ENCODE data around the gene ALX4. TPM values are rescaled to one million over a fixed set of nuclear protein-coding genes. Genes with fewer than 3 reads are reported as not detected.

Gene ALX4
- total RNA-seq, 1 experiment from 2014 or later: not detected

DNA sequence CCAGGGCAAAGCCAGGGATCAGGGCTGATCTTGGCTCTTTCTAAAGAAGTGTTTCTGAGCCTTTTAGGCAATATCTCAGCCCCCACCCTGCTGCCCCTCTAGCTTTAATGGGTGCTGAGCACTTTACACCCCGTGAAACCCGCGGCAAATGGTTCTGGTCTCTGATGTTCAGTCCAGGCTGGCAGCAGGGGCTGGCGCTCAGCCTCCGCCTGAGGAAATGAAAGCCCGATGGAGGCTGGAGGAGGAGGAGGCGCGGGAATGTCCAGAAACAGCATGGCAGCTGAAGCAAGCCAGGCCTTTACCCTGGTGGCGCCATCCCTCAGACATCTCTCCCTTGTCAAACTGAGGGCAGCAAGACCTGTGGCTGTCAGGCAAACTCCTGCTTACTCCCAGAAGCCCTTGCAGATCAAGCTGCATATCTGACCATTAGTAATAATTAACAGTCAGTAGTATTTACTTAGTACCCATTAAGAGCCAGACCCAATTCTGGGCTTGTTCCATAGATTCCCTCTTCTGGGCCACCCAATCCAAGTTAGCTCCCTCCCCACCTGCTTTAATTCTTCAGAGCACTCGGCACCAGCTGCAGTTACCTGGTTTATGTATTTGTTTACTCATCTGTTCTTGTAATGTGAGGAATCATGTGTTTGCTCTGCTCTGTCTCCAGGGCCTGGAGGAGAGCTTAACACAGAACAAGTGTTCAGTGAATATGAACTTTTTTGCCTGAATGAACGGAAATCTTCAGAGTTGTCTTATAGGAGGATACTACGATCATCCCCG lies 15.0 kb upstream of the ALX4 start:
- no peaks in the 10 kb centered on the region for H4K20me1 ChIP-seq (ENCODE audit: insufficient read depth, low read depth, low read length)
- H3K4me2 ChIP-seq (ENCODE audit: low read depth, low read length, poor library complexity, severe bottlenecking): no peak overlapping the region

DNA sequence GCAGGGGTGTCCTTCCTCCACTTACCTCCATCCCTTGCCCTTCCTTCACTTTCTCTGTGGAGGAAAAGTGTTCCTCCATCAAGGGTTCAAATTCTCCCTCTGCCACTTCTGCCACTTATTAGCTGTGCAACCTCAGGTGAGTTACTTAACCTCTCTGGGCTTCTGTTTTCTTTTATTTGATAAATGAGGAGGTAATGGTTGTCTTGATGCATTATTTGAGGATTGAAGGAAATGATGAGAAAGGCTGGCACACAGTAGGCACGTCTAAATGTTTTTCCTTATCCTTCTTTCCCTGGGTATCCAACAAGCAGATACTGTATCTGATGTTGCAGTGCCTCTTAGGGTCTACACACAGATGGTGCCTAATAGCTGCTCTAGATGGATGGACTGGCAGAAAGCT lies 14.3 kb upstream of the ALX4 start:
- no peaks in the 10 kb centered on the region for H3K9me3 ChIP-seq (ENCODE audit: low read length)
- no peak for DNase-seq
- H2AFZ ChIP-seq (ENCODE audit: low read length): no peak overlapping the region
- H3K27ac ChIP-seq (ENCODE audit: low read length): no peak overlapping the region
- no peaks in the 10 kb centered on the region for H3K4me1 ChIP-seq (ENCODE audit: low read length)
- H3K79me2 ChIP-seq (ENCODE audit: low read length): no peaks in the 10 kb centered on the region
- H3K36me3 ChIP-seq (ENCODE audit: insufficient read depth, low read length): no peaks in the 10 kb centered on the region
- H4K20me1 ChIP-seq (ENCODE audit: insufficient read depth, low read depth, low read length): no peaks in the 10 kb centered on the region
- H3K4me3 ChIP-seq (ENCODE audit: low read length): no peak overlapping the region
- H3K9me2 ChIP-seq (replicated peaks; ENCODE audit: insufficient read depth, low read length): no peaks in the 10 kb centered on the region
- H3K9ac ChIP-seq (ENCODE audit: low read length): no peak overlapping the region
- no peaks in the 10 kb centered on the region for H3K27me3 ChIP-seq (ENCODE audit: low read length)
- no peak overlapping the region for H3K4me2 ChIP-seq (ENCODE audit: low read depth, low read length, poor library complexity, severe bottlenecking)

More for the DNA sequence above, 15.0 kb upstream of the ALX4 start:
- H3K36me3 ChIP-seq (ENCODE audit: insufficient read depth, low read length): no peaks in the 10 kb centered on the region
- H3K79me2 ChIP-seq (ENCODE audit: low read length): no peaks in the 10 kb centered on the region
- H3K4me3 ChIP-seq (ENCODE audit: low read length): no peak overlapping the region
- H3K9me2 ChIP-seq (replicated peaks; ENCODE audit: insufficient read depth, low read length): no peaks in the 10 kb centered on the region
- DNase-seq: no peak
- no peaks in the 10 kb centered on the region for H3K27me3 ChIP-seq (ENCODE audit: low read length)
- no peaks in the 10 kb centered on the region for H3K9me3 ChIP-seq (ENCODE audit: low read length)
- H3K9ac ChIP-seq (ENCODE audit: low read length): no peak overlapping the region
- no peak overlapping the region for H2AFZ ChIP-seq (ENCODE audit: low read length)
- H3K4me1 ChIP-seq (ENCODE audit: low read length): no peaks in the 10 kb centered on the region
- no peak overlapping the region for H3K27ac ChIP-seq (ENCODE audit: low read length)

GRCh38 chr11:44322243-44322642 lies 12.3 kb upstream of the ALX4 start:
- no peak for DNase-seq
- Histone ChIP-seq H3K36me3 (ENCODE audit: insufficient read depth, low read length) (no peaks in the 10 kb centered on the region), H3K4me2 (ENCODE audit: low read depth, low read length, poor library complexity, severe bottlenecking) (no peak overlapping the region), H3K4me3 (ENCODE audit: low read length) (no peak overlapping the region), H3K4me1 (ENCODE audit: low read length) (no peaks in the 10 kb centered on the region), H2AFZ (ENCODE audit: low read length) (no peak overlapping the region), H3K9ac (ENCODE audit: low read length) (no peak overlapping the region), H4K20me1 (ENCODE audit: insufficient read depth, low read depth, low read length) (no peaks in the 10 kb centered on the region), H3K9me3 (ENCODE audit: low read length) (no peaks in the 10 kb centered on the region), H3K9me2 (replicated peaks; ENCODE audit: insufficient read depth, low read length) (no peaks in the 10 kb centered on the region), H3K79me2 (ENCODE audit: low read length) (no peaks in the 10 kb centered on the region), H3K27me3 (ENCODE audit: low read length) (no peaks in the 10 kb centered on the region), H3K27ac (ENCODE audit: low read length) (no peak overlapping the region)

DNA sequence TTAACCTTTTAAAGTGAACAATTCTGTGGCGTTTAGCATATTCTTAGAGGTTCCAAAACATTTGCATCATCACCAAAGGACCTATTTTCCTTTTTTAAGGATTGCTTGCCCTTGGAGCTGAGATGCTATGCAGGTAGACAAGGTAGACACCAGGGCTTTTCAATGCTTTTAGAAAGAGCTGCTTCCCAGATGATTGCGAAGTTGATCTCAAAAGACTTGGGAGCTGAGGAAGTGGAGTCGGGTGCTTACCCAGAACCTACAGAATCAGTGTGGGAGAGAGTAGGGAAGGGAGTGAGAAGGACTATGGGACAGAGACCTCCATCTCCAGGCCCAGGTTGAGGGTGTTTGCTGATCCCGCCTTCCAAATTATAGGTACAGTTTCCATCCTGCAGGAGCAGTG lies 11.1 kb upstream of the ALX4 start:
- Histone ChIP-seq H3K4me2 (ENCODE audit: low read depth, low read length, poor library complexity, severe bottlenecking) (no peak overlapping the region), H3K36me3 (ENCODE audit: insufficient read depth, low read length) (no peaks in the 10 kb centered on the region), H2AFZ (ENCODE audit: low read length) (no peak overlapping the region), H3K9me2 (replicated peaks; ENCODE audit: insufficient read depth, low read length) (no peaks in the 10 kb centered on the region), H3K4me1 (ENCODE audit: low read length) (no peaks in the 10 kb centered on the region), H3K9ac (ENCODE audit: low read length) (no peak overlapping the region), H3K9me3 (ENCODE audit: low read length) (no peaks in the 10 kb centered on the region), H3K27me3 (ENCODE audit: low read length) (no peaks in the 10 kb centered on the region), H4K20me1 (ENCODE audit: insufficient read depth, low read depth, low read length) (no peaks in the 10 kb centered on the region), H3K4me3 (ENCODE audit: low read length) (no peak overlapping the region), H3K27ac (ENCODE audit: low read length) (no peak overlapping the region), H3K79me2 (ENCODE audit: low read length) (no peaks in the 10 kb centered on the region)
- DNase-seq: no peak

GRCh38 chr11:44320289-44320973 lies 10.5 kb upstream of the ALX4 start:
- Histone ChIP-seq H3K9me3 (ENCODE audit: low read length) (no peaks in the 10 kb centered on the region), H3K9me2 (replicated peaks; ENCODE audit: insufficient read depth, low read length) (no peaks in the 10 kb centered on the region), H4K20me1 (ENCODE audit: insufficient read depth, low read depth, low read length) (no peaks in the 10 kb centered on the region), H3K27me3 (ENCODE audit: low read length) (no peaks in the 10 kb centered on the region), H2AFZ (ENCODE audit: low read length) (no peak overlapping the region), H3K4me3 (ENCODE audit: low read length) (no peak overlapping the region), H3K9ac (ENCODE audit: low read length) (no peak overlapping the region), H3K4me2 (ENCODE audit: low read depth, low read length, poor library complexity, severe bottlenecking) (no peak overlapping the region), H3K36me3 (ENCODE audit: insufficient read depth, low read length) (no peaks in the 10 kb centered on the region), H3K27ac (ENCODE audit: low read length) (no peak overlapping the region), H3K4me1 (ENCODE audit: low read length) (no peaks in the 10 kb centered on the region), H3K79me2 (ENCODE audit: low read length) (no peaks in the 10 kb centered on the region)
- DNase-seq: no peak

DNA sequence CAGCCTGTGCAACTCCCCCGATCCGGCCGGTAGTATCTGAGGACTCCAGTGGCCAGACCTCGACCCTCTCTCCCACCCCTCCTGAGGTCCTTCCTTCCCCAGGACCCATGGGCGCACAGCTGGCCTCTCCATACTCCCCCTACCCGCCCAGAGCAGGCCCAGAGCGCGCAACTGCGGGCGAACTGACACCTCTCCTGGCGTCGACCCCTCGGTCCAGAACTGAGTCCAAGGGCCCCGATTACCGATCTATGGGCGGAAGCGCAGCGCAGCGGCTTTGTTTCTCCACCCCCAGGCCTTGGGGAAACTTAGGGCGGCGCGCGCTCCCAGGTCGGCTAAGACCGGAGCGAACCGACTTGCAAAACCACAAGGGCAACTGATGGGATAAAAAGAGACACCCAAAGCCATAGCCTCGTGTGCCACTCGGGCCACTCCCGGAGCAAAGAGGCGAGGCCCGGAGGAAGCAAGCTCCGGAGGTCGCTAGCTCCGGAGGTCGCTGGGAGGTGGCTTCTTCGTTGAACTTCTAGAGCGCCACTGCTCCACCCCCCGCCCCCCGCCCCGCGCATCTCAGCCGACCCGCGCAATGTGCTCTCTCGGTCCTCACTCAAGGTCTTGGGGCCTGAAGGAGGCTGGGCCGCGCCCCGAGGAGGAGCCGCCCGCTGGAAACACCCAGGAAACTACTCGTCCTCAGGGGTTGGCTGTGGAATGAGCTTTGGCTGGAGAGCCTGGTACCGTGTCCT lies 9.8 kb upstream of the ALX4 start:
- no peak overlapping the region for H3K9ac ChIP-seq (ENCODE audit: low read length)
- DNase-seq: no peak
- no peaks in the 10 kb centered on the region for H3K36me3 ChIP-seq (ENCODE audit: insufficient read depth, low read length)
- no peaks in the 10 kb centered on the region for H4K20me1 ChIP-seq (ENCODE audit: insufficient read depth, low read depth, low read length)
- H3K27me3 ChIP-seq (ENCODE audit: low read length): no peaks in the 10 kb centered on the region
- H3K4me2 ChIP-seq (ENCODE audit: low read depth, low read length, poor library complexity, severe bottlenecking): no peak overlapping the region
- H2AFZ ChIP-seq (ENCODE audit: low read length): no peak overlapping the region
- no peaks in the 10 kb centered on the region for H3K9me2 ChIP-seq (replicated peaks; ENCODE audit: insufficient read depth, low read length)
- no peaks in the 10 kb centered on the region for H3K4me1 ChIP-seq (ENCODE audit: low read length)
- H3K27ac ChIP-seq (ENCODE audit: low read length): no peak overlapping the region
- no peaks in the 10 kb centered on the region for H3K79me2 ChIP-seq (ENCODE audit: low read length)
- no peaks in the 10 kb centered on the region for H3K9me3 ChIP-seq (ENCODE audit: low read length)
- H3K4me3 ChIP-seq (ENCODE audit: low read length): no peak overlapping the region

- H3K27ac ChIP-seq (ENCODE audit: low read length): no peak overlapping the region
- no peak for DNase-seq
- H3K9me3 ChIP-seq (ENCODE audit: low read length): no peaks in the 10 kb centered on the region
- H3K27me3 ChIP-seq (ENCODE audit: low read length): no peaks in the 10 kb centered on the region
- H3K36me3 ChIP-seq (ENCODE audit: insufficient read depth, low read length): no peaks in the 10 kb centered on the region
- H3K4me1 ChIP-seq (ENCODE audit: low read length): no peaks in the 10 kb centered on the region
- H4K20me1 ChIP-seq (ENCODE audit: insufficient read depth, low read depth, low read length): no peaks in the 10 kb centered on the region
- H3K9ac ChIP-seq (ENCODE audit: low read length): no peak overlapping the region
- H2AFZ ChIP-seq (ENCODE audit: low read length): no peak overlapping the region
- no peaks in the 10 kb centered on the region for H3K79me2 ChIP-seq (ENCODE audit: low read length)
- H3K4me2 ChIP-seq (ENCODE audit: low read depth, low read length, poor library complexity, severe bottlenecking): no peak overlapping the region
- H3K4me3 ChIP-seq (ENCODE audit: low read length): no peak overlapping the region
- no peaks in the 10 kb centered on the region for H3K9me2 ChIP-seq (replicated peaks; ENCODE audit: insufficient read depth, low read length)
Measured at GRCh38 chr11:44319170-44319551, 9.2 kb upstream of the ALX4 start.

- no peak overlapping the region for H3K4me3 ChIP-seq (ENCODE audit: low read length)
- H4K20me1 ChIP-seq (ENCODE audit: insufficient read depth, low read depth, low read length): no peaks in the 10 kb centered on the region
- DNase-seq: no peak
- no peaks in the 10 kb centered on the region for H3K4me1 ChIP-seq (ENCODE audit: low read length)
- no peaks in the 10 kb centered on the region for H3K9me2 ChIP-seq (replicated peaks; ENCODE audit: insufficient read depth, low read length)
- no peaks in the 10 kb centered on the region for H3K27me3 ChIP-seq (ENCODE audit: low read length)
- no peaks in the 10 kb centered on the region for H3K36me3 ChIP-seq (ENCODE audit: insufficient read depth, low read length)
- no peaks in the 10 kb centered on the region for H3K9me3 ChIP-seq (ENCODE audit: low read length)
- H3K27ac ChIP-seq (ENCODE audit: low read length): no peak overlapping the region
- H3K79me2 ChIP-seq (ENCODE audit: low read length): no peaks in the 10 kb centered on the region
- no peak overlapping the region for H2AFZ ChIP-seq (ENCODE audit: low read length)
- H3K4me2 ChIP-seq (ENCODE audit: low read depth, low read length, poor library complexity, severe bottlenecking): no peak overlapping the region
- H3K9ac ChIP-seq (ENCODE audit: low read length): no peak overlapping the region
Measured at GRCh38 chr11:44318369-44318768, 8.4 kb upstream of the ALX4 start.
